ENCODE data around the gene BCCIP. TPM values are rescaled to one million over a fixed set of nuclear protein-coding genes. Genes with fewer than 3 reads are reported as not detected.

Gene BCCIP
- total RNA-seq, 1 donor from 2014 or later: 81.5 TPM

DNA sequence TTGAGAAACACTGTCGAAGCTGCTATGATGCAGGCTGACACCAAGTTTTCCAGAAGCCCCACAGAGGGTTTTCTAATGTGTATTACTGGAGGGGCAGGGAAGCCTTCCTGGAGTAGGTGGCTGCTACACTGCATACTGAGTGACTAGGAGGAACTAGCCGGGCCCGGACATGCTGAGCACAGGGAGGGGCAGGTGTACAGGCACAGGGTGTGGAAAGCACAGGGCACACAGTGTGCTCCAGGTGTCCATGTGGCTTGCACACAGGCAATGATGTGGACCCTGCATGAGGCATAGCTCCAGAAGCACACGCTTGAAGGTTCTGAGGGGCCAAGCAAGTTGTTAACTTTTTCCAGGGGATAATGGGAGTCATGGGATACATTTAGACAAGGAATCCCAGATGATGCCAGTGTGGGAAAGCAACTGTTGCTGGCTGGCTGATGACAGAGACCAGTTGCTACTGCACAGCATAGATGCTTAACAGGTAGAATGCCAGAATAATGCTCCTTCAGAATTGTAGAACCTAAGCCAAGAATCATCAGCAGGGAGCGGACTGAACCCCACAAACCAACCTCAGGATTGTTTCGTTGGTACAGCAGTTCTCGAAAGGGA, 43.2 kb downstream of the BCCIP start:
- H3K27ac Mint-ChIP-seq: peak overlapping the region; percentile 16
- no peak for DNase-seq (ENCODE audit: extremely low spot score, unreplicated experiment)
- peaks cover 5% of the 10 kb centered on the region for H3K4me1 Mint-ChIP-seq (ENCODE audit: unreplicated experiment)
- no peak overlapping the region for H3K4me3 Mint-ChIP-seq
- no peaks in the 10 kb centered on the region for H3K27me3 Mint-ChIP-seq
- H3K36me3 Mint-ChIP-seq: peaks cover 16% of the 10 kb centered on the region
- no peaks in the 10 kb centered on the region for H3K9me3 Mint-ChIP-seq
- TF ChIP-seq, protein P1, sequence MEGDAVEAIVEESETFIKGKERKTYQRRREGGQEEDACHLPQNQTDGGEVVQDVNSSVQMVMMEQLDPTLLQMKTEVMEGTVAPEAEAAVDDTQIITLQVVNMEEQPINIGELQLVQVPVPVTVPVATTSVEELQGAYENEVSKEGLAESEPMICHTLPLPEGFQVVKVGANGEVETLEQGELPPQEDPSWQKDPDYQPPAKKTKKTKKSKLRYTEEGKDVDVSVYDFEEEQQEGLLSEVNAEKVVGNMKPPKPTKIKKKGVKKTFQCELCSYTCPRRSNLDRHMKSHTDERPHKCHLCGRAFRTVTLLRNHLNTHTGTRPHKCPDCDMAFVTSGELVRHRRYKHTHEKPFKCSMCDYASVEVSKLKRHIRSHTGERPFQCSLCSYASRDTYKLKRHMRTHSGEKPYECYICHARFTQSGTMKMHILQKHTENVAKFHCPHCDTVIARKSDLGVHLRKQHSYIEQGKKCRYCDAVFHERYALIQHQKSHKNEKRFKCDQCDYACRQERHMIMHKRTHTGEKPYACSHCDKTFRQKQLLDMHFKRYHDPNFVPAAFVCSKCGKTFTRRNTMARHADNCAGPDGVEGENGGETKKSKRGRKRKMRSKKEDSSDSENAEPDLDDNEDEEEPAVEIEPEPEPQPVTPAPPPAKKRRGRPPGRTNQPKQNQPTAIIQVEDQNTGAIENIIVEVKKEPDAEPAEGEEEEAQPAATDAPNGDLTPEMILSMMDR (conservative IDR thresholded peaks at IDR 0.05): no peak

DNA sequence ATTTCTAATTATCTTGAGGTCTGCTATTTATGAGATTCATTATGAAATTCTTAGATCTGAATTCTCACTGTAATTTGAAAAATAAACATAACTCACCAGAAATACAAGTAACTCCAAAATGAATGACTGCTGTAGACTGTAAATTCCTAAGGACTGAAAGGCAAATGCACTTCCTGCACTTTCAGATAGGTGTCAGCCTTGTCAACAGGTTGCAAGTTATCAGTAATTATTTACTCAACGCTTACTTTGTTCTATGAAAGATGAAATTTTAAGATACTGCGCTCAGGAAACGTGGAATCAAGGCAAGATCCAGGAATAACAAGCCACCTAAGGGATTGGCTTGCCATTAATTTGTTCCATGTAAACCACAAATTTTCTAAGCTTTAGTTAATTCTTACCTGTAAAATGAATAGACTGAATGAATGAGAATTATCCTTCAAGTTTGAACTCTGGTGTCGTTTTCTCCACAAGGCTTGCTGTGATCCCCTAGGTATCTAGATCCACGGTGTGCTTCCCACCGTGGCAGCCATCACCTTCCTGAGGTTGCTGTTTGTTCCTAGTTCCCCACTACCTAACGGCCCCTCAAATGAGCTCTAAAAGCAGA, 45.1 kb downstream of the BCCIP start:
- TF ChIP-seq, protein P1 (conservative IDR thresholded peaks at IDR 0.05): peak; percentile 86
- Mint-ChIP-seq H3K27ac (no peak overlapping the region), H3K9me3 (no peaks in the 10 kb centered on the region), H3K4me3 (no peak overlapping the region), H3K4me1 (ENCODE audit: unreplicated experiment) (peaks cover 5% of the 10 kb centered on the region), H3K36me3 (peaks cover 22% of the 10 kb centered on the region), H3K27me3 (no peaks in the 10 kb centered on the region)
- DNase-seq (ENCODE audit: extremely low spot score, unreplicated experiment): no peak

DNA sequence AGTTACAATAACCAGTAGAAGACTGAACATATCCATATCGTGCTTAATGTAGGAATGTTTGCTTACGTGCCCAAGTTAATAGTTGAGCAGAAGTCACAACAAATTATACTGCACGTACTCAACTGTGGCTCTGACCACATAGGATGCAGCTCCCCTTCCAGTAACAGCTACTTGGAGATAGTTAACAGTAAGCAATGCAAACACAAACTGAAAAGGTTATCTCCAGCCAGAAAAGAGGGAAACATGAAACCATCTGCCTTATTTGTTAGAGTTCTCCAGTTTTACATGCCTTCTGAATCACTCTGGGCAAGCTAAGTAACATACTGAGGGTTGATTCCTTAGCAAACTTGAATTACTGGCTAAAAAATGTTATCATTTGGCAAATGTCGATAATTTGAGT, 48.0 kb downstream of the BCCIP start:
- Mint-ChIP-seq H3K4me1 (ENCODE audit: unreplicated experiment) (peaks cover 5% of the 10 kb centered on the region), H3K27me3 (no peaks in the 10 kb centered on the region), H3K27ac (peak overlapping the region; percentile 25), H3K4me3 (no peak overlapping the region), H3K36me3 (peaks cover 39% of the 10 kb centered on the region), H3K9me3 (no peaks in the 10 kb centered on the region)
- TF ChIP-seq, protein P1 (conservative IDR thresholded peaks at IDR 0.05): no peak
- no peak for DNase-seq (ENCODE audit: extremely low spot score, unreplicated experiment)

DNA sequence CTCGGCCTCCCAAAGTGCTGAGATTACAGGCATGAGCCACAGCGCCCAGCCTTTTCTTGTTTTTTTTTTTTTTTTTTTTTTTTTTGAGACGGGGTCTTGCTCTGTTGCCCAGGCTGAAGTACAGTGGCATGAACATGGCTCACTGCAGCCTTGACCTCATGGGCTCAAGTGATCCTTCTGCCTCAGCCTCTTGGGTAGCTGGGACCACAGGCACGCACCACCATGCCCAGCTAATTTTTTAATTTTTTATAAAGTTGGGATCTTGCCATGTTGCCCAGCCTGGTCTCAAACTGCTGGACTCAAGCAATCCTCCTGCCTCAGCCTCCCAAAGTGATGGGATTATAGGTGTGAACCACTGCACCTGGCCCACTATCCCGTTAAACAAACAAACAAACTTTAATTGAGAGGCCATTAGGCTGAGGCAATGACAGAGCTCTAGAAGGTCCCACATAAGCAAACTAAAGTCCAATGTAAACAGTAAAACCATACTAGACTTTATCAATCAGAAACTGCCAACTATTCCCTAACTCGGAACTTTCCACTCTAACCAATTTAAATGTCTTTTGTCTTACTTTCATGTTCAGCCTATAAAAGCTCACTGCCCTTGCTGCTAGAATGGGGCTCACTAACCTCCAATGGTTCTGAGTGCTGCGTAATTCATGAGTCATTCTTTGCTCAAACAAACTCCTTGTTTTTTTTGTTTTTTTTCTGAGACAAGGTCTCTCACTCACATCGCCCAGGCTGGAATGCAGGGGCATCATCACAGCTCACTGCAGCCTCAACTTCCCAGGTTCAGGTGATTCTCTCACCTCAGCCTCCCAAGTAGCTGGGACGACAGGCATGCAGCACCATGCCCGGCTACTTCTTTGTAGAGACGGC, 55.9 kb downstream of the BCCIP start:
- H3K9me3 Mint-ChIP-seq: no peaks in the 10 kb centered on the region
- DNase-seq (ENCODE audit: extremely low spot score, unreplicated experiment): no peak
- no peaks in the 10 kb centered on the region for H3K27me3 Mint-ChIP-seq
- peak overlapping the region; percentile 23 for H3K27ac Mint-ChIP-seq
- H3K4me3 Mint-ChIP-seq: no peak overlapping the region
- peaks cover 45% of the 10 kb centered on the region for H3K36me3 Mint-ChIP-seq
- TF ChIP-seq, protein P1 (conservative IDR thresholded peaks at IDR 0.05): no peak
- H3K4me1 Mint-ChIP-seq (ENCODE audit: unreplicated experiment): peaks cover 22% of the 10 kb centered on the region

DNA sequence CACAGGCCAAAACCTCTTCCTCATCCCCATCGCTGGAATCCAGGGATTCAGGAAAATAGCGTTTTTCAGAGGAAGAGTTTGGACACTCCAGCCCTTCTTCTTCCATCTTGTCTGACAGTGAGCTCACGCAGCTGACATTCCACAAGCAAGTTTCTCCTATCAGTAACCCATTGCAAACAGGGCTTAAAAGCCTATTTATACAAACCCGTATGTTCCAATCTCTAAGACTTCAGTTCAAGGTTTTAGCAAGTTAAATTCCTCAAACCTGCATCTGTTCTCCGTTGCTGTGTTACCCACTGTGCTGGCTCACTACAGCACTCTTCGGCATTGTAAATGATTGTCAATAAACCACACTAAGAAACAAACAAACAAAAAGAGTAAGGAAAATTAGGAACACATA, 57.4 kb downstream of the BCCIP start:
- peak overlapping the region; percentile 19 for H3K27ac Mint-ChIP-seq
- H3K4me3 Mint-ChIP-seq: peak overlapping the region; percentile 62
- peaks cover 32% of the 10 kb centered on the region for H3K36me3 Mint-ChIP-seq

More for the DNA sequence above, 57.4 kb downstream of the BCCIP start:
- no peak for DNase-seq (ENCODE audit: extremely low spot score, unreplicated experiment)
- H3K4me1 Mint-ChIP-seq (ENCODE audit: unreplicated experiment): peaks cover 22% of the 10 kb centered on the region
- no peaks in the 10 kb centered on the region for H3K27me3 Mint-ChIP-seq
- TF ChIP-seq, protein P1 (conservative IDR thresholded peaks at IDR 0.05): no peak
- no peaks in the 10 kb centered on the region for H3K9me3 Mint-ChIP-seq

All from type B pancreatic cell (in vitro differentiated cells).